Skin epidermis (tissue), 12 donors: ENCODE measurements around the gene FAM171A1.
"Not testable (repeated sequence)": the region's sequence is repeated elsewhere in the genome, so short reads cannot be mapped to it uniquely, and the experiment has no call there.

Experiments used
- H3K27ac ChIP-seq, 21 experiments: fragments of 200-600 bp; sonication (generic) in 11 of 21; one replicate each; pipeline ENCODE4 v1.5.0; 2020; ENCODE audit warnings: mild to moderate bottlenecking in 3 of 21, inconsistent platforms in 2 of 21, moderate library complexity in 2 of 21
- H3K4me3 ChIP-seq, 7 experiments: fragments of 200-600 bp; sonication (generic) in 2 of 7; one replicate each; pipeline ENCODE4 v1.5.0; 2020; ENCODE audit warnings: inconsistent platforms in 2 of 7, mild to moderate bottlenecking in 2 of 7, moderate library complexity in 1 of 7

FAM171A1 gene

GRCh38 chr10:15370856-15371701 is at the start of gene FAM171A1:
Gene FAM171A1, minus strand, starts transcription at chr10:15371289. Its CDS starts 237 bp downstream, at chr10:15371052.
- Histone ChIP-seq H3K4me3 (peak within 1 kb of the TSS; percentile 45 to 69 (median 51)), H3K27ac (peak within 1 kb of the TSS in 18 of 21 experiments; percentile 18 to 85 (median 66))

GRCh38 chr10:15420858-15421257 is 49.8 kb upstream of the FAM171A1 start:
- no peak overlapping the region for H3K4me3 ChIP-seq
- H3K27ac ChIP-seq = no peak overlapping the region

- Histone ChIP-seq H3K27ac (no peak overlapping the region), H3K4me3 (no peak overlapping the region)
Measured at GRCh38 chr10:15419279-15419874, 48.3 kb upstream of the FAM171A1 start.

- Histone ChIP-seq H3K4me3 (no peak overlapping the region), H3K27ac (no peak overlapping the region)
Measured at GRCh38 chr10:15416034-15416433, 44.9 kb upstream of the FAM171A1 start.

GRCh38 chr10:15411010-15411409 is 39.9 kb upstream of the FAM171A1 start:
- H3K27ac ChIP-seq = no peak overlapping the region
- no peak overlapping the region for H3K4me3 ChIP-seq

- H3K27ac ChIP-seq, H3K4me3 ChIP-seq: not testable (repeated sequence)
Measured at GRCh38 chr10:15409350-15409749, 38.3 kb upstream of the FAM171A1 start.

- Histone ChIP-seq H3K27ac (no peak overlapping the region), H3K4me3 (no peak overlapping the region)
Measured at GRCh38 chr10:15408557-15408956, 37.5 kb upstream of the FAM171A1 start.

- Histone ChIP-seq H3K27ac (no peak overlapping the region), H3K4me3 (no peak overlapping the region)
Measured at GRCh38 chr10:15405319-15405718, 34.2 kb upstream of the FAM171A1 start.

GRCh38 chr10:15401382-15401781 is 30.3 kb upstream of the FAM171A1 start:
- Histone ChIP-seq H3K4me3 (no peak overlapping the region), H3K27ac (no peak overlapping the region)

GRCh38 chr10:15400461-15400860 is 29.4 kb upstream of the FAM171A1 start:
- H3K4me3 ChIP-seq = not testable (repeated sequence)

GRCh38 chr10:15399060-15399661 is 28.1 kb upstream of the FAM171A1 start:
- Histone ChIP-seq H3K4me3 (no peak overlapping the region), H3K27ac (no peak overlapping the region)

More at GRCh38 chr10:15400461-15400860, 29.4 kb upstream of the FAM171A1 start:
- peak overlapping the region in 1 of 21 experiments; percentile 31 for H3K27ac ChIP-seq

- Histone ChIP-seq H3K27ac (no peak overlapping the region), H3K4me3 (no peak overlapping the region)
Measured at GRCh38 chr10:15395935-15396334, 24.8 kb upstream of the FAM171A1 start.

GRCh38 chr10:15393139-15393825 is 22.2 kb upstream of the FAM171A1 start:
- H3K27ac ChIP-seq = no peak overlapping the region
- no peak overlapping the region for H3K4me3 ChIP-seq

GRCh38 chr10:15391491-15391890 is 20.4 kb upstream of the FAM171A1 start:
- Histone ChIP-seq H3K27ac (no peak overlapping the region), H3K4me3 (no peak overlapping the region)

GRCh38 chr10:15388172-15388571 is 17.1 kb upstream of the FAM171A1 start:
- H3K4me3 ChIP-seq, H3K27ac ChIP-seq: not testable (repeated sequence)

GRCh38 chr10:15387021-15387420 is 15.9 kb upstream of the FAM171A1 start:
- Histone ChIP-seq H3K27ac (no peak overlapping the region), H3K4me3 (no peak overlapping the region)

- H3K4me3 ChIP-seq = no peak overlapping the region
- peak overlapping the region in 1 of 21 experiments; percentile 33 for H3K27ac ChIP-seq
Measured at GRCh38 chr10:15385552-15386455, 14.7 kb upstream of the FAM171A1 start.

- Histone ChIP-seq H3K27ac (no peak overlapping the region), H3K4me3 (no peak overlapping the region)
Measured at GRCh38 chr10:15381420-15381819, 10.3 kb upstream of the FAM171A1 start.

GRCh38 chr10:15379078-15379477 is 8.0 kb upstream of the FAM171A1 start:
- Histone ChIP-seq H3K27ac (no peak overlapping the region), H3K4me3 (no peak overlapping the region)
